Anterior cingulate cortex (tissue), 58 donors: ENCODE data around the gene CCDC43.

Source experiments
- DNase-seq, 58 donors: peaks; one replicate each; lab custom pipeline; 2025; lab: John Stamatoyannopoulos, UW

Gene CCDC43

GRCh38 chr17:44628243-44629188 lies 61.1 kb downstream of the CCDC43 start:
- peak in 40 of 58 donors; percentile 5 to 61 (median 26) for DNase-seq

- no peak for DNase-seq
Observed at GRCh38 chr17:44627513-44628242, 61.9 kb downstream of the CCDC43 start.
